ENCODE data around the gene PRMT2.

Gene PRMT2

DNA sequence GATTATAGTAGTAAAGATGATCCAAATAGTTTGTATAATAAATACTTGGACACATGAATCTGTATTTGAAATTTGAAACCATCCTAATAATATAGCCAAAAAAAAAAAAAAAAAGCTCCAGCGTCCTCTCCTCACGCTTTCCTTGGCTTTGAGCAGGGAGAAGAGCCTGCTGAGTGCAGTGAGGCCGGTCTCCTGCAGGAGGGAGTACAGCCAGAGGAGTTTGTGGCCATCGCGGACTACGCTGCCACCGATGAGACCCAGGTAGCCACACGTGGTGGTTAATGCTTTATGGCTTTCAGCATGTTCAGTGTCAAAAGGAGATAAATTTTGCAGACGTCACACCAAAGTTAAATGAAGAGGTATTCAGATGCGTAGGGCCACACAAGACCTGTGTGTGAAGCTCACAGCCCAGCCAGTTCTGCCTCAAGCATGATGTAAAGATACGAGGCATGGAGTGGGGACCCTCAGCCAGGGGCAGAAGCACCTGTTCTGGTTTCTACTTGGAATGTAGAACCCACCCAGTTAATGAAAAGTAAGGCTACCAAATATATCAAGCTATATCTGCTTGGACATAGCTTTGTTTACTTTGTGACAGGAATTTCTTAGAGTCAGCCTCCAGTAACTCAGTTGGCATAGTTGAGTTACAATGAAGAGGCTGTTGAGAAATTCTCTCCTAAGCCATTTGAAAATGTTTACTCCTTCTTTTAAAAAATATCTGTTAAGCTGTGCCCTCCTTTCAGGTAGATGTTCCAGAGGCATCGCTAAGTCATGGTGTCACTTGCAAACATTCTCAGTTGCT is 8.1 kb downstream of the PRMT2 start:
- DNase-seq (ENCODE audit: low read depth, low spot score), result no peak
- Histone ChIP-seq H3K9me3 (ENCODE audit: control insufficient read depth, insufficient read depth, low read length) (no peaks in the 10 kb centered on the region), H3K27ac (ENCODE audit: low read length) (no peak overlapping the region), H3K4me1 (ENCODE audit: control insufficient read depth, insufficient read depth, low read length) (no peaks in the 10 kb centered on the region), H3K27me3 (ENCODE audit: control insufficient read depth, insufficient read depth, low read length) (no peaks in the 10 kb centered on the region), H3K4me3 (ENCODE audit: low read length) (no peak overlapping the region), H3K36me3 (ENCODE audit: control insufficient read depth, insufficient read depth, low read length) (peaks cover 13% of the 10 kb centered on the region)
- no CpG with 5 or more reads among the region's 12 CpGs for WGBS (ENCODE audit: insufficient coverage, insufficient read length)

DNA sequence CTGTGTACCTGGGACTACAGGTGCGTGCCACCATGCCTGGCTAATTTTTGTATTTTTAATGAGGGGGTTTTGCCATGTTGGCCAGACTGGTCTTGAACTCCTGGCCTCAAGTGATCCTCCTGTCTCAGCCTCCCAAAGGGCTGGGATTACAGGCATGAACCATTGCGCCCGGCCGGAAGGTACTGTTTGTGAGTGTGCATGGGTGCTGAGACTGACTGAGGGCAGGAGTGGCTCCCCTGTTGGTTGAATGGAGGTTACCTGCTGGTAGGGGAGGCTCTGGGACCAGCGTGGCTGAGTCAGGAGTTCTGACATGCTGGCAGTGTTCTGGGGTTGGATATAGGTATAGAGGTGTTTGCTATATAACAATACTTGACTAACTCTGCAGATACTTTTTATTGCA is 10.4 kb downstream of the PRMT2 start:
- Histone ChIP-seq H3K36me3 (ENCODE audit: control insufficient read depth, insufficient read depth, low read length) (peaks cover 29% of the 10 kb centered on the region), H3K27ac (ENCODE audit: low read length) (no peak overlapping the region), H3K4me3 (ENCODE audit: low read length) (no peak overlapping the region), H3K9me3 (ENCODE audit: control insufficient read depth, insufficient read depth, low read length) (no peaks in the 10 kb centered on the region), H3K4me1 (ENCODE audit: control insufficient read depth, insufficient read depth, low read length) (no peaks in the 10 kb centered on the region), H3K27me3 (ENCODE audit: control insufficient read depth, insufficient read depth, low read length) (no peaks in the 10 kb centered on the region; the same call in 1 of the 2 replicates)
- no peak for DNase-seq (ENCODE audit: low read depth, low spot score)
- no CpG with 5 or more reads among the region's 5 CpGs for WGBS (ENCODE audit: insufficient coverage, insufficient read length)

GRCh38 chr21:46646541-46647154 is 11.2 kb downstream of the PRMT2 start:
- peaks cover 34% of the 10 kb centered on the region for H3K36me3 ChIP-seq (ENCODE audit: control insufficient read depth, insufficient read depth, low read length)
- no peaks in the 10 kb centered on the region for H3K9me3 ChIP-seq (ENCODE audit: control insufficient read depth, insufficient read depth, low read length)
- no peak overlapping the region for H3K4me3 ChIP-seq (ENCODE audit: low read length)
- no peak overlapping the region for H3K27ac ChIP-seq (ENCODE audit: low read length)
- WGBS (ENCODE audit: insufficient coverage, insufficient read length), result no CpG with 5 or more reads among the region's 9 CpGs
- DNase-seq (ENCODE audit: low read depth, low spot score), result no peak
- no peaks in the 10 kb centered on the region; the same call in 1 of the 2 replicates for H3K27me3 ChIP-seq (ENCODE audit: control insufficient read depth, insufficient read depth, low read length)
- no peaks in the 10 kb centered on the region for H3K4me1 ChIP-seq (ENCODE audit: control insufficient read depth, insufficient read depth, low read length)

DNA sequence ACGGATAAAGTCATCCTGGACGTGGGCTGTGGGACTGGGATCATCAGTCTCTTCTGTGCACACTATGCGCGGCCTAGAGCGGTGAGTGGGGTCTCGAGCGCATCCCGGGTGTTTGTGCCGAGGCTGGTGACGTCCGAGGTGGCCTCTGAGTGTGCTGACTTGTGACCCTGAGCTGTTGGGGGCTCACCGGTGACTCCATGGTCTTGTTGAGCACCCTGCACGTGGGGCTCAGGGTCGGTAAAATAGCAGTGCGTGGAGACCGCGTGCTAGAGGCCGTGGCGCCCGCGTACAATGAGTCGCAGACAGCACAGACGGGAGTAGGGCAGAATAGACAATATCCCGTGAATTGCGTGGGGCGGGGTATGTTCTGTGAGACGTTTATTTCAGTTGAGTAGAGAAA is 13.1 kb downstream of the PRMT2 start:
- Histone ChIP-seq H3K27me3 (ENCODE audit: control insufficient read depth, insufficient read depth, low read length) (no peaks in the 10 kb centered on the region; the same call in 1 of the 2 replicates), H3K36me3 (ENCODE audit: control insufficient read depth, insufficient read depth, low read length) (peaks cover 37% of the 10 kb centered on the region), H3K4me1 (ENCODE audit: control insufficient read depth, insufficient read depth, low read length) (no peaks in the 10 kb centered on the region), H3K4me3 (ENCODE audit: low read length) (no peak overlapping the region), H3K9me3 (ENCODE audit: control insufficient read depth, insufficient read depth, low read length) (no peaks in the 10 kb centered on the region), H3K27ac (ENCODE audit: low read length) (no peak overlapping the region)
- WGBS (ENCODE audit: insufficient coverage, insufficient read length), result no CpG with 5 or more reads among the region's 27 CpGs
- DNase-seq (ENCODE audit: low read depth, low spot score), result no peak

- H3K36me3 ChIP-seq (ENCODE audit: control insufficient read depth, insufficient read depth, low read length), result peaks cover 34% of the 10 kb centered on the region
- no peaks in the 10 kb centered on the region for H3K9me3 ChIP-seq (ENCODE audit: control insufficient read depth, insufficient read depth, low read length)
- no peak overlapping the region; the same call in 1 of the 2 replicates for H3K4me3 ChIP-seq (ENCODE audit: low read length)
- no peak for DNase-seq (ENCODE audit: low read depth, low spot score)
- no CpG with 5 or more reads among the region's 19 CpGs for WGBS (ENCODE audit: insufficient coverage, insufficient read length)
- H3K27ac ChIP-seq (ENCODE audit: low read length), result no peak overlapping the region
- no peaks in the 10 kb centered on the region for H3K4me1 ChIP-seq (ENCODE audit: control insufficient read depth, insufficient read depth, low read length)
- no peaks in the 10 kb centered on the region; the same call in 1 of the 2 replicates for H3K27me3 ChIP-seq (ENCODE audit: control insufficient read depth, insufficient read depth, low read length)
Observed at GRCh38 chr21:46649356-46649755, 13.9 kb downstream of the PRMT2 start.

GRCh38 chr21:46650476-46651098 is 15.1 kb downstream of the PRMT2 start:
- WGBS (ENCODE audit: insufficient coverage, insufficient read length), result no CpG with 5 or more reads among the region's 14 CpGs
- no peak for DNase-seq (ENCODE audit: low read depth, low spot score)
- no peaks in the 10 kb centered on the region for H3K4me1 ChIP-seq (ENCODE audit: control insufficient read depth, insufficient read depth, low read length)
- no peaks in the 10 kb centered on the region for H3K9me3 ChIP-seq (ENCODE audit: control insufficient read depth, insufficient read depth, low read length)
- no peaks in the 10 kb centered on the region; the same call in 1 of the 2 replicates for H3K27me3 ChIP-seq (ENCODE audit: control insufficient read depth, insufficient read depth, low read length)
- no peak overlapping the region for H3K4me3 ChIP-seq (ENCODE audit: low read length)
- H3K27ac ChIP-seq (ENCODE audit: low read length), result no peak overlapping the region
- peaks cover 33% of the 10 kb centered on the region for H3K36me3 ChIP-seq (ENCODE audit: control insufficient read depth, insufficient read depth, low read length)

GRCh38 chr21:46651121-46651520 is 15.6 kb downstream of the PRMT2 start:
- no CpG with 5 or more reads among the region's 7 CpGs for WGBS (ENCODE audit: insufficient coverage, insufficient read length)
- peaks cover 30% of the 10 kb centered on the region for H3K36me3 ChIP-seq (ENCODE audit: control insufficient read depth, insufficient read depth, low read length)
- no peak for DNase-seq (ENCODE audit: low read depth, low spot score)

GRCh38 chr21:46655230-46655629 is 19.8 kb downstream of the PRMT2 start:
- no peak for DNase-seq (ENCODE audit: low read depth, low spot score)
- H3K9me3 ChIP-seq (ENCODE audit: control insufficient read depth, insufficient read depth, low read length), result no peaks in the 10 kb centered on the region
- no peaks in the 10 kb centered on the region; the same call in 1 of the 2 replicates for H3K27me3 ChIP-seq (ENCODE audit: control insufficient read depth, insufficient read depth, low read length)
- no peak overlapping the region for H3K4me3 ChIP-seq (ENCODE audit: low read length)
- no peaks in the 10 kb centered on the region for H3K4me1 ChIP-seq (ENCODE audit: control insufficient read depth, insufficient read depth, low read length)
- peaks cover 12% of the 10 kb centered on the region for H3K36me3 ChIP-seq (ENCODE audit: control insufficient read depth, insufficient read depth, low read length)
- no peak overlapping the region for H3K27ac ChIP-seq (ENCODE audit: low read length)

More at GRCh38 chr21:46651121-46651520, 15.6 kb downstream of the PRMT2 start:
- Histone ChIP-seq H3K27me3 (ENCODE audit: control insufficient read depth, insufficient read depth, low read length) (no peaks in the 10 kb centered on the region; the same call in 1 of the 2 replicates), H3K27ac (ENCODE audit: low read length) (no peak overlapping the region), H3K4me1 (ENCODE audit: control insufficient read depth, insufficient read depth, low read length) (no peaks in the 10 kb centered on the region), H3K4me3 (ENCODE audit: low read length) (no peak overlapping the region), H3K9me3 (ENCODE audit: control insufficient read depth, insufficient read depth, low read length) (no peaks in the 10 kb centered on the region)

DNA sequence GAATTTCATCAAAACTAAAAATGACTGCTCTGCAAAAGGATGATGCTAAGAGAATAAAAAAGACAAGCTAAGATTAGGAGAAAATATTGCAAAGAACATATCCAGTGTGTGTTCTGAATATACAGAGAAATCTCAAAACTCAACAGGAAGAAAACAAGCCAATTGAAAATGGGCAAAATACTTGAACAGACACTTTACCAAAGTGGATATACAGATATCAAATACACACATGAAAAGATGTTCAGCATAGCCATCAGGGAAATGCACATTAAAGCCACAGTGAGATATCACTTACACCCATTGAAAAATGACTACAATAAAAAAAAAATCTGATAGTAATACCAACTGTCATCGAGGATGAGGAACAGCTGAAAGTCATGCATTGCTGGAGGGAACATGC is 21.3 kb downstream of the PRMT2 start:
- no peaks in the 10 kb centered on the region for H3K9me3 ChIP-seq (ENCODE audit: control insufficient read depth, insufficient read depth, low read length)
- H3K4me1 ChIP-seq (ENCODE audit: control insufficient read depth, insufficient read depth, low read length), result no peaks in the 10 kb centered on the region; the same call in 1 of the 2 replicates
- H3K27me3 ChIP-seq (ENCODE audit: control insufficient read depth, insufficient read depth, low read length), result no peaks in the 10 kb centered on the region
- no CpG with 5 or more reads among the region's 1 CpG for WGBS (ENCODE audit: insufficient coverage, insufficient read length)
- H3K27ac ChIP-seq (ENCODE audit: low read length), result no peak overlapping the region
- peaks cover 1% of the 10 kb centered on the region for H3K36me3 ChIP-seq (ENCODE audit: control insufficient read depth, insufficient read depth, low read length)
- no peak overlapping the region for H3K4me3 ChIP-seq (ENCODE audit: low read length)
- DNase-seq (ENCODE audit: low read depth, low spot score), result no peak

DNA sequence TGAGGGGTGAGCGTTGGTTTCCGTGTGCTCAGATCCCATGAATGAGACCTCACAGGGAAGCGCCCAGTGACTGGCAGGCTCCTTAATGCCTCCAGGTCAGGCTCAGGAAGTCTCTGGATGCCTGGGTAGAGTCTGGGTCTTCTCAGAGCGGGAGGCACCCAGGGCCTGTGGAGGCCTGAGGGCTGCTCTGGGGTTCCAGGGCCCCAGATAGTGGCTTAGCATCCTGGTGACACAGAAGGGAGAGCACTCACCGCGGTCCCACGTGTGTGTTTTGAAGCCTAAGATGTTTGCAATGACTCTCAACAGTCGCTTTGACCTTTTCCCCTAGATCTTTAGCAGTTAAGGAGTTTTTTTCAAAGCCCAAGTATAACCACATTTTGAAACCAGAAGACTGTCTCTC is 25.0 kb downstream of the PRMT2 start:
- no CpG with 5 or more reads among the region's 8 CpGs for WGBS (ENCODE audit: insufficient coverage, insufficient read length)
- DNase-seq (ENCODE audit: low read depth, low spot score), result no peak
- H3K36me3 ChIP-seq (ENCODE audit: control insufficient read depth, insufficient read depth, low read length), result no peaks in the 10 kb centered on the region; the same call in none of the 2 replicates
- H3K9me3 ChIP-seq (ENCODE audit: control insufficient read depth, insufficient read depth, low read length), result no peaks in the 10 kb centered on the region
- H3K27me3 ChIP-seq (ENCODE audit: control insufficient read depth, insufficient read depth, low read length), result no peaks in the 10 kb centered on the region
- H3K27ac ChIP-seq (ENCODE audit: low read length), result no peak overlapping the region
- no peaks in the 10 kb centered on the region; the same call in 1 of the 2 replicates for H3K4me1 ChIP-seq (ENCODE audit: control insufficient read depth, insufficient read depth, low read length)
- H3K4me3 ChIP-seq (ENCODE audit: low read length), result no peak overlapping the region

Measured in iPS DF 6.9 (cell line).